Activated CD4-positive, CD25-positive, alpha-beta regulatory T cell (primary cell): ENCODE results near the gene TMEM94.
"Not testable (repeated sequence)": the region's sequence is repeated elsewhere in the genome, so short reads cannot be mapped to it uniquely, and the experiment has no call there.

Source experiments
- DNase-seq, 4 experiments: peaks; one replicate each; lab custom pipeline; 2025; lab: John Stamatoyannopoulos, UW

The TMEM94 gene

GRCh38 chr17:75511270-75511609, 54.8 kb downstream of the TMEM94 start:
- no peak for DNase-seq

- no peak for DNase-seq
These were observed 55.5 kb downstream of the TMEM94 start for GRCh38 chr17:75511610-75512575.

GRCh38 chr17:75512926-75513640, 56.6 kb downstream of the TMEM94 start:
- DNase-seq: no peak

GRCh38 chr17:75513641-75514000, 57.2 kb downstream of the TMEM94 start:
- no peak for DNase-seq

- DNase-seq: no peak
These were observed 58.0 kb downstream of the TMEM94 start for GRCh38 chr17:75514299-75514918.

- DNase-seq: no peak
These were observed 58.6 kb downstream of the TMEM94 start for GRCh38 chr17:75514919-75515495.

GRCh38 chr17:75515496-75516254, 59.2 kb downstream of the TMEM94 start, which contains the start of gene CASKIN2:
CASKIN2 (minus strand) TSS chr17:75515537; CDS start chr17:75513804, 1,733 bp downstream.
- DNase-seq: peak; percentile 50 to 77 (median 63)

- DNase-seq: peak; percentile 87 to 95 (median 92)
These were observed 59.8 kb downstream of the TMEM94 start, which contains the start of gene TSEN54 for GRCh38 chr17:75516255-75516618. TSEN54 (plus strand) TSS chr17:75516528; CDS start chr17:75516561, 33 bp downstream.

GRCh38 chr17:75516619-75517296, 60.3 kb downstream of the TMEM94 start:
- peak in 1 of 4 experiments; percentile 31 for DNase-seq

GRCh38 chr17:75517297-75517865, 60.9 kb downstream of the TMEM94 start:
- no peak for DNase-seq

- no peak for DNase-seq
These were observed 61.8 kb downstream of the TMEM94 start for GRCh38 chr17:75518201-75518600.

GRCh38 chr17:75518983-75519537, 62.6 kb downstream of the TMEM94 start:
- DNase-seq: no peak

- DNase-seq: not testable (repeated sequence)
These were observed 64.0 kb downstream of the TMEM94 start for GRCh38 chr17:75520413-75520812.

- no peak for DNase-seq
These were observed 64.9 kb downstream of the TMEM94 start for GRCh38 chr17:75521290-75521689.

- DNase-seq: no peak
These were observed 65.7 kb downstream of the TMEM94 start for GRCh38 chr17:75521951-75522727.

GRCh38 chr17:75523647-75524046, 67.2 kb downstream of the TMEM94 start:
- DNase-seq: no peak

- DNase-seq: no peak
These were observed 68.0 kb downstream of the TMEM94 start for GRCh38 chr17:75524269-75524969.

- DNase-seq: peak; percentile 58 to 85 (median 72)
These were observed 68.8 kb downstream of the TMEM94 start, which contains the start of gene LLGL2 for GRCh38 chr17:75524970-75525805. LLGL2 (plus strand) TSS chr17:75525697; CDS start chr17:75543427, 17,730 bp downstream.
